Measurements from ENCODE around the gene SELENOM. TPM values are rescaled to one million over a fixed set of nuclear protein-coding genes. Genes with fewer than 3 reads are reported as not detected.

Gene SELENOM
- total RNA-seq, 1 experiment from 2014 or later, result 16.3 TPM

DNA sequence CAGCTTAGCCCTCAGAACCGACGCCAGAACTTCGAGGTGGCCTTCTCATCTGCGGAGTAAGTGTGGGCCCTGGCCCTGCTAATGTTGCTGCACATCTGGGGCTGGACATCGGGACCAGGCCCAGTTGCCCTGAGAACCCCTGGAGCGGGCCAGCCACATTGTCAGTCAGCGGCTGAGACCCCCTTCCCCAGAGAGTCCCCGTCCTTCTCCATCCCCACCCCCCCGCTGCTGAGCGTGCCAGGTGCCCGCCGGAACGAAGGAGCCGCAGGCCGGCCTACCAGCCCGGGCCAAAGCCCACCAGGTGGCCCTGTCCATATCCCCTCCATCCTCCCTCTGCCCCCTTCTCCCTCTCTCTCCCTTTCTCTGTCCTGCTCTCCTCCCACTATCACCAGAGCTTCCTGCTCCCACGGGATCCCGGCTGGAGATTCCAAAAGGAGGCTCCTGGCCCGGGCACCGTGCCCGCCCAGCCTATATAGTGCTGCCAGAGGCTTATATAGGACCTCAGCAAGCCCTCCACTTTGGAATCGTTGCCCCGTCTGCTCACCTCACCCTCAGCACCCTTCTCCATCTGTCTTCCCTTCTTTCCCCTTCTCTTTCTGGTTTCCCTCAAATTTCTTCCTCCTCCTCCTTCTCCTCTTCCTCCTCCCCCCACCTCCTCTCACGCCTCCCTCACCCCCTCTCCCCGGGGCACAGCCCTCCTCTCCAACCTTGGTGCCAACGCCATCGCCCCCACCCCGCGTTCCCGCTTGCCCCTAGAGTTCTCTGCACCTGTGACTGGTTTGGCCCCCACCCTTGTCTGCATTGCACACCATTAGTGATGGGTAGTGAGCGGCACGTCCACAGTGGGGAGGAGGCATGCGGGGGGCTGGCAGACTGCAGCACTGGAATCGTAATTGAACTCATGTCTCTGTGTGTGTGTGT is 7.3 kb downstream of the SELENOM start:
- DNase-seq (ENCODE audit: low spot score), result no peak
- no peak for ATAC-seq
- Mint-ChIP-seq H3K36me3 (no peaks in the 10 kb centered on the region; the same call in 1 of the 2 replicates), H3K4me1 (peaks cover 18% of the 10 kb centered on the region), H3K4me3 (no peak overlapping the region), H3K27ac (no peak overlapping the region), H3K9me3 (no peaks in the 10 kb centered on the region), H3K27me3 (ENCODE audit: low read depth) (peaks cover 17% of the 10 kb centered on the region)
- TF ChIP-seq CREM (CRISPR knock-in tag; IDR thresholded peaks at IDR 0.05), result no peak
- no peak for TF ChIP-seq IRF2 (CRISPR knock-in tag; IDR thresholded peaks at IDR 0.05; ENCODE audit: borderline replicate concordance, low read depth)
- TF ChIP-seq ESRRA (CRISPR knock-in tag; IDR thresholded peaks at IDR 0.05; ENCODE audit: borderline replicate concordance), result no peak
- TF ChIP-seq, protein P1, sequence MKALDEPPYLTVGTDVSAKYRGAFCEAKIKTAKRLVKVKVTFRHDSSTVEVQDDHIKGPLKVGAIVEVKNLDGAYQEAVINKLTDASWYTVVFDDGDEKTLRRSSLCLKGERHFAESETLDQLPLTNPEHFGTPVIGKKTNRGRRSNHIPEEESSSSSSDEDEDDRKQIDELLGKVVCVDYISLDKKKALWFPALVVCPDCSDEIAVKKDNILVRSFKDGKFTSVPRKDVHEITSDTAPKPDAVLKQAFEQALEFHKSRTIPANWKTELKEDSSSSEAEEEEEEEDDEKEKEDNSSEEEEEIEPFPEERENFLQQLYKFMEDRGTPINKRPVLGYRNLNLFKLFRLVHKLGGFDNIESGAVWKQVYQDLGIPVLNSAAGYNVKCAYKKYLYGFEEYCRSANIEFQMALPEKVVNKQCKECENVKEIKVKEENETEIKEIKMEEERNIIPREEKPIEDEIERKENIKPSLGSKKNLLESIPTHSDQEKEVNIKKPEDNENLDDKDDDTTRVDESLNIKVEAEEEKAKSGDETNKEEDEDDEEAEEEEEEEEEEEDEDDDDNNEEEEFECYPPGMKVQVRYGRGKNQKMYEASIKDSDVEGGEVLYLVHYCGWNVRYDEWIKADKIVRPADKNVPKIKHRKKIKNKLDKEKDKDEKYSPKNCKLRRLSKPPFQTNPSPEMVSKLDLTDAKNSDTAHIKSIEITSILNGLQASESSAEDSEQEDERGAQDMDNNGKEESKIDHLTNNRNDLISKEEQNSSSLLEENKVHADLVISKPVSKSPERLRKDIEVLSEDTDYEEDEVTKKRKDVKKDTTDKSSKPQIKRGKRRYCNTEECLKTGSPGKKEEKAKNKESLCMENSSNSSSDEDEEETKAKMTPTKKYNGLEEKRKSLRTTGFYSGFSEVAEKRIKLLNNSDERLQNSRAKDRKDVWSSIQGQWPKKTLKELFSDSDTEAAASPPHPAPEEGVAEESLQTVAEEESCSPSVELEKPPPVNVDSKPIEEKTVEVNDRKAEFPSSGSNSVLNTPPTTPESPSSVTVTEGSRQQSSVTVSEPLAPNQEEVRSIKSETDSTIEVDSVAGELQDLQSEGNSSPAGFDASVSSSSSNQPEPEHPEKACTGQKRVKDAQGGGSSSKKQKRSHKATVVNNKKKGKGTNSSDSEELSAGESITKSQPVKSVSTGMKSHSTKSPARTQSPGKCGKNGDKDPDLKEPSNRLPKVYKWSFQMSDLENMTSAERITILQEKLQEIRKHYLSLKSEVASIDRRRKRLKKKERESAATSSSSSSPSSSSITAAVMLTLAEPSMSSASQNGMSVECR (CRISPR knock-in tag; IDR thresholded peaks at IDR 0.05; ENCODE audit: borderline replicate concordance), result no peak
- TF ChIP-seq TP53 (CRISPR knock-in tag; IDR thresholded peaks at IDR 0.05), result no peak
- TF ChIP-seq, protein P2, sequence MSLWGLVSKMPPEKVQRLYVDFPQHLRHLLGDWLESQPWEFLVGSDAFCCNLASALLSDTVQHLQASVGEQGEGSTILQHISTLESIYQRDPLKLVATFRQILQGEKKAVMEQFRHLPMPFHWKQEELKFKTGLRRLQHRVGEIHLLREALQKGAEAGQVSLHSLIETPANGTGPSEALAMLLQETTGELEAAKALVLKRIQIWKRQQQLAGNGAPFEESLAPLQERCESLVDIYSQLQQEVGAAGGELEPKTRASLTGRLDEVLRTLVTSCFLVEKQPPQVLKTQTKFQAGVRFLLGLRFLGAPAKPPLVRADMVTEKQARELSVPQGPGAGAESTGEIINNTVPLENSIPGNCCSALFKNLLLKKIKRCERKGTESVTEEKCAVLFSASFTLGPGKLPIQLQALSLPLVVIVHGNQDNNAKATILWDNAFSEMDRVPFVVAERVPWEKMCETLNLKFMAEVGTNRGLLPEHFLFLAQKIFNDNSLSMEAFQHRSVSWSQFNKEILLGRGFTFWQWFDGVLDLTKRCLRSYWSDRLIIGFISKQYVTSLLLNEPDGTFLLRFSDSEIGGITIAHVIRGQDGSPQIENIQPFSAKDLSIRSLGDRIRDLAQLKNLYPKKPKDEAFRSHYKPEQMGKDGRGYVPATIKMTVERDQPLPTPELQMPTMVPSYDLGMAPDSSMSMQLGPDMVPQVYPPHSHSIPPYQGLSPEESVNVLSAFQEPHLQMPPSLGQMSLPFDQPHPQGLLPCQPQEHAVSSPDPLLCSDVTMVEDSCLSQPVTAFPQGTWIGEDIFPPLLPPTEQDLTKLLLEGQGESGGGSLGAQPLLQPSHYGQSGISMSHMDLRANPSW (CRISPR knock-in tag; conservative IDR thresholded peaks at IDR 0.05; ENCODE audit: low read depth), result no peak
- no peak for TF ChIP-seq TCF7 (CRISPR knock-in tag; IDR thresholded peaks at IDR 0.05; ENCODE audit: low read depth)
- TF ChIP-seq ERG (CRISPR knock-in tag; IDR thresholded peaks at IDR 0.05), result no peak
- TF ChIP-seq NR3C1 (CRISPR knock-in tag; conservative IDR thresholded peaks at IDR 0.05; ENCODE audit: low read depth), result no peak
- no peak for TF ChIP-seq EMX1 (CRISPR knock-in tag; IDR thresholded peaks at IDR 0.05)
- TF ChIP-seq PRRX2 (CRISPR knock-in tag; IDR thresholded peaks at IDR 0.05), result no peak
- TF ChIP-seq, protein P3, sequence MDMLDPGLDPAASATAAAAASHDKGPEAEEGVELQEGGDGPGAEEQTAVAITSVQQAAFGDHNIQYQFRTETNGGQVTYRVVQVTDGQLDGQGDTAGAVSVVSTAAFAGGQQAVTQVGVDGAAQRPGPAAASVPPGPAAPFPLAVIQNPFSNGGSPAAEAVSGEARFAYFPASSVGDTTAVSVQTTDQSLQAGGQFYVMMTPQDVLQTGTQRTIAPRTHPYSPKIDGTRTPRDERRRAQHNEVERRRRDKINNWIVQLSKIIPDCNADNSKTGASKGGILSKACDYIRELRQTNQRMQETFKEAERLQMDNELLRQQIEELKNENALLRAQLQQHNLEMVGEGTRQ (CRISPR knock-in tag; IDR thresholded peaks at IDR 0.05), result no peak
- TF ChIP-seq JUN (CRISPR knock-in tag; IDR thresholded peaks at IDR 0.05), result no peak
- no peak for TF ChIP-seq ZNF263 (CRISPR knock-in tag; IDR thresholded peaks at IDR 0.05; ENCODE audit: low read depth)
- TF ChIP-seq, protein P4, sequence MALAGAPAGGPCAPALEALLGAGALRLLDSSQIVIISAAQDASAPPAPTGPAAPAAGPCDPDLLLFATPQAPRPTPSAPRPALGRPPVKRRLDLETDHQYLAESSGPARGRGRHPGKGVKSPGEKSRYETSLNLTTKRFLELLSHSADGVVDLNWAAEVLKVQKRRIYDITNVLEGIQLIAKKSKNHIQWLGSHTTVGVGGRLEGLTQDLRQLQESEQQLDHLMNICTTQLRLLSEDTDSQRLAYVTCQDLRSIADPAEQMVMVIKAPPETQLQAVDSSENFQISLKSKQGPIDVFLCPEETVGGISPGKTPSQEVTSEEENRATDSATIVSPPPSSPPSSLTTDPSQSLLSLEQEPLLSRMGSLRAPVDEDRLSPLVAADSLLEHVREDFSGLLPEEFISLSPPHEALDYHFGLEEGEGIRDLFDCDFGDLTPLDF (CRISPR knock-in tag; IDR thresholded peaks at IDR 0.05), result no peak
- TF ChIP-seq ZNF138 (CRISPR knock-in tag; conservative IDR thresholded peaks at IDR 0.05), result no peak
- TF ChIP-seq RELA (CRISPR knock-in tag; IDR thresholded peaks at IDR 0.05; ENCODE audit: borderline replicate concordance), result no peak
- ChIA-PET CTCF (interaction anchor here (2.0 to 21.8 kb wide), 2 partner anchors 6 to 15 kb away, joined by 31 to 363 read pairs; partner anchors contain the start of gene SELENOM), POLR2A (interaction anchor here (0.7 kb wide), 1 partner anchor 15 kb away, joined by 3 read pairs; no protein-coding TSS in a partner anchor)
